ENCODE results near the gene CYB5R2.
A peak's percentile ranks its signal among the peaks of the same experiment; 100 is the strongest.
"Not testable (repeated sequence)": the region's sequence is repeated elsewhere in the genome, so short reads cannot be mapped to it uniquely, and the experiment has no call there.

CYB5R2 gene

DNA sequence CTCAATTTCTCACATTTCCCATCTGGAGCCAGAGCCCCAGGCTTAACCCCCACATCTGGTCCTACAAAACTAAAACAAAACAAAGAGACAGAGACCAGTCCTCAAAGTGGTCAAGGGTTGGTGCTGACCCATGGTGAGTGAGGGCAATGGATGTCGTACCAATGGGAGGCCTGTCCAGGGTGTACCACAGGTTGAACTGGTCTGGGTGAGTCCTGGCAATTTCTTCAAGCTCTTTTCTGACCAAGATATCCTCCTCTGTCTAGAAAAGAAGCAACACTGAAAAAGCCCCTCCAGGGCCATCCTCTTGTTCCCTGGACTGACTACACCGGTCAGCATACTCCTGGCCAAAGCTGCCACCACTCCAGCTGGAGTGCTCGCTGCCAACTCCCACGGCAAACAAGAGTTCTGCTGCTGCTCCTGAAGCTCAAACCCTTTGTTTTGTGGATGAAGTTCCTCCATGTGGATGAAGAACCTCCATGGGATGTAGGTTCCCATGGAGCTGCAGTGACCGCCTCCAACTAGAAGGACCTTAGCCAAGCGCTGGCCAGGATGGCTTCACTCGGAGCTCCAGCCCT, 6.9 kb downstream of the CYB5R2 start:
- H3K27ac ChIP-seq (ENCODE audit: low read length): no peak overlapping the region
- H3K4me2 ChIP-seq (ENCODE audit: low read length): no peak overlapping the region
- no peaks in the 10 kb centered on the region for H3K9me3 ChIP-seq (ENCODE audit: insufficient read depth, low read length)
- H3K36me3 ChIP-seq (replicated peaks; ENCODE audit: low read depth, low read length): peaks cover 62% of the 10 kb centered on the region
- no peaks in the 10 kb centered on the region for H3K27me3 ChIP-seq (ENCODE audit: low read depth, low read length)
- no peak for TF ChIP-seq EZH2phosphoT487 (IDR thresholded peaks at IDR 0.05; ENCODE audit: low read depth)
- TF ChIP-seq, protein P1, sequence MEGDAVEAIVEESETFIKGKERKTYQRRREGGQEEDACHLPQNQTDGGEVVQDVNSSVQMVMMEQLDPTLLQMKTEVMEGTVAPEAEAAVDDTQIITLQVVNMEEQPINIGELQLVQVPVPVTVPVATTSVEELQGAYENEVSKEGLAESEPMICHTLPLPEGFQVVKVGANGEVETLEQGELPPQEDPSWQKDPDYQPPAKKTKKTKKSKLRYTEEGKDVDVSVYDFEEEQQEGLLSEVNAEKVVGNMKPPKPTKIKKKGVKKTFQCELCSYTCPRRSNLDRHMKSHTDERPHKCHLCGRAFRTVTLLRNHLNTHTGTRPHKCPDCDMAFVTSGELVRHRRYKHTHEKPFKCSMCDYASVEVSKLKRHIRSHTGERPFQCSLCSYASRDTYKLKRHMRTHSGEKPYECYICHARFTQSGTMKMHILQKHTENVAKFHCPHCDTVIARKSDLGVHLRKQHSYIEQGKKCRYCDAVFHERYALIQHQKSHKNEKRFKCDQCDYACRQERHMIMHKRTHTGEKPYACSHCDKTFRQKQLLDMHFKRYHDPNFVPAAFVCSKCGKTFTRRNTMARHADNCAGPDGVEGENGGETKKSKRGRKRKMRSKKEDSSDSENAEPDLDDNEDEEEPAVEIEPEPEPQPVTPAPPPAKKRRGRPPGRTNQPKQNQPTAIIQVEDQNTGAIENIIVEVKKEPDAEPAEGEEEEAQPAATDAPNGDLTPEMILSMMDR (IDR thresholded peaks at IDR 0.05; ENCODE audit: low read depth, low read length): no peak
- H3K79me2 ChIP-seq (ENCODE audit: low read length): peaks cover 12% of the 10 kb centered on the region
- H2AFZ ChIP-seq (ENCODE audit: low read depth, low read length): no peak overlapping the region
- peaks cover 23% of the 10 kb centered on the region for H3K4me1 ChIP-seq (ENCODE audit: low read length)
- no peak overlapping the region for H3K4me3 ChIP-seq (ENCODE audit: low read length)
- H3K9ac ChIP-seq (ENCODE audit: low read length): no peak overlapping the region
- peaks cover 4% of the 10 kb centered on the region; the same call in 1 of the 2 replicates for H4K20me1 ChIP-seq (ENCODE audit: insufficient read depth, low read length)

DNA sequence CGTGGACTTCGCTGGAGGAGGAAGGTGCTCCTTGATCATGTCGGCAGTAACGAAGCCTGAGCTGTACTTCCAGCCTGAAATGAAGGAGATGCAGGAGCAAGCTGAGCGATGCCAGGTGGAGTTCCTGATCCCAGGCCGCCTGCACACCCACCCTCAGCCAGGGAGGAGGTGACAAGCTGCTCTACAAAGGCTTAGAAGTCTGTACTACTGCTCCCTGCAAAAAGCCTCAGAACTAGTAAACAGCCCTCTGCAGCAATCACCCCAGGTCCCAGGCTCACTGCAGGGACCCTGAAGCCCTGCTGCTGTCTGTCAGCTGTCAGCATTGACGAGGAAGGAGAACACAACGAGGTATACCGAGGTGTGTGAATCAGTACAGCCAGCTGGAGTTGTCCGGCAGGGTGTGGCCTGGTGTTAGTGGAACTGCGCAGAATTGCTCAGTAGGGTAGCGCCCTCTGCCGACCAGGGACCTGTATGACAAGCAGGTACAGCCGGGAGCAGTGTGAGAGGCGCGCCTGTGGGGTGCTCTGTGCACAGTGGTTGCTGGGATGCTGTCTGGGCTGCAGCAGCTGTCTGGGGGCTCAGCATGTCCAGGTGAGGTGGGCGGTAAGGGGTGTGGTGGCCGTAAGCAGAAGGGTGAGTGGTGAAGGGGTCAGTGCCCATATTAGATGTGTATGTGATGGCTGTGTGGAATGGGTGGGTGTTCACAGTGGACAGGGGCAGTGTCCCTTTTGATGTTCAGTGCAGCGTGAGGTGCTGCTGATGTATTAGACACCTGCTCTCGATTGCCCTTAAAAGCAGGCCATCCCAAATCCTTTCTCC, 7.6 kb downstream of the CYB5R2 start:
- peaks cover 5% of the 10 kb centered on the region; the same call in 1 of the 2 replicates for H3K79me2 ChIP-seq (ENCODE audit: low read length)
- H3K4me1 ChIP-seq (ENCODE audit: low read length): peaks cover 16% of the 10 kb centered on the region
- H3K4me3 ChIP-seq (ENCODE audit: low read length): no peak overlapping the region
- no peak overlapping the region for H3K9ac ChIP-seq (ENCODE audit: low read length)
- no peak overlapping the region for H3K27ac ChIP-seq (ENCODE audit: low read length)
- no peaks in the 10 kb centered on the region for H3K27me3 ChIP-seq (ENCODE audit: low read depth, low read length)
- peaks cover 58% of the 10 kb centered on the region for H3K36me3 ChIP-seq (replicated peaks; ENCODE audit: low read depth, low read length)
- TF ChIP-seq EZH2phosphoT487 (IDR thresholded peaks at IDR 0.05; ENCODE audit: low read depth): no peak
- TF ChIP-seq, protein P1 (IDR thresholded peaks at IDR 0.05; ENCODE audit: low read depth, low read length): peak; percentile 90
- H4K20me1 ChIP-seq (ENCODE audit: insufficient read depth, low read length): peaks cover 4% of the 10 kb centered on the region; the same call in 1 of the 2 replicates
- H3K4me2 ChIP-seq (ENCODE audit: low read length): no peak overlapping the region
- no peak overlapping the region for H2AFZ ChIP-seq (ENCODE audit: low read depth, low read length)
- H3K9me3 ChIP-seq (ENCODE audit: insufficient read depth, low read length): no peaks in the 10 kb centered on the region

DNA sequence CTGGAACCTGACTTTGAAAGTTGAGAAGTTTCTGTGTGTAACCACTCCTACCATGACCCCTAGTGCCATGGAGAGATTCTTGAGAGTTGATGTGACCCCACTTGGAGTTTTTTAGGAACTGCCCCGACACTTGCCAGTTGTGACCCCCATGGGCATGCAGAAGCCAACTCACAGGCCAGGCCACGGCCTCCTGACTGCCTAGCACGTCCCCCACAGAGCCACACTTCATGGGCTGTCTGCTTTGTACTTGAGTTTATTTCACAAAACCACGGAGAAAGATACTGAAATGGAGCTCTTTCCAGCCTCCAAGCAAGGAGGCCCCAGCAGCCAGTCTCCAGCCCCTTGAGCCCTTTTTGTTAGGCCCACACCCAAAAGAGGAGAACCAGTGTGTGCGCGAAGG, 8.4 kb downstream of the CYB5R2 start:
- peaks cover 4% of the 10 kb centered on the region; the same call in 1 of the 2 replicates for H4K20me1 ChIP-seq (ENCODE audit: insufficient read depth, low read length)
- no peak overlapping the region for H3K27ac ChIP-seq (ENCODE audit: low read length)
- H3K9me3 ChIP-seq (ENCODE audit: insufficient read depth, low read length): no peaks in the 10 kb centered on the region
- no peaks in the 10 kb centered on the region for H3K27me3 ChIP-seq (ENCODE audit: low read depth, low read length)
- no peak overlapping the region for H2AFZ ChIP-seq (ENCODE audit: low read depth, low read length)
- H3K4me2 ChIP-seq (ENCODE audit: low read length): no peak overlapping the region
- TF ChIP-seq, protein P1 (IDR thresholded peaks at IDR 0.05; ENCODE audit: low read depth, low read length): no peak
- no peak for TF ChIP-seq EZH2phosphoT487 (IDR thresholded peaks at IDR 0.05; ENCODE audit: low read depth)
- H3K4me3 ChIP-seq (ENCODE audit: low read length): no peak overlapping the region
- peaks cover 53% of the 10 kb centered on the region for H3K36me3 ChIP-seq (replicated peaks; ENCODE audit: low read depth, low read length)
- H3K4me1 ChIP-seq (ENCODE audit: low read length): peaks cover 11% of the 10 kb centered on the region; the same call in 1 of the 2 replicates
- H3K79me2 ChIP-seq (ENCODE audit: low read length): no peaks in the 10 kb centered on the region
- H3K9ac ChIP-seq (ENCODE audit: low read length): no peak overlapping the region

DNA sequence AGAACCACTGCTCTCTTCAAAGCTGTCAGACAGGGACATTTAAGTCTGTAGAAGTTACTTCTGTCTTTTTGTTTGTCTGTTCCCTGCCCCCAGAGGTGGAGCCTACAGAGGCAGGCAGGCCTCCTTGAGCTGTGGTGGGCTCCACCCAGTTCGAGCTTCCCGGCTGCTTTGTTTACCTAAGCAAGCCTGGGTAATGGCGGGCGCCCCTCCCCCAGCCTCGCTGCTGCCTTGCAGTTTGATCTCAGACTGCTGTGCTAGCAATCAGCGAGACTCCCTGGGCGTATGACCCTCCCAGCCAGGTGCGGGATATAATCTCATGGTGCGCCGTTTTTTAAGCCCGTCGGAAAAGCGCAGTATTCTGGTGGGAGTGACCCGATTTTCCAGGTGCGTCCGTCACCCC, 9.8 kb downstream of the CYB5R2 start:
- not testable (repeated sequence) for H3K9ac ChIP-seq (ENCODE audit: low read length); H3K4me2 ChIP-seq (ENCODE audit: low read length); H2AFZ ChIP-seq (ENCODE audit: low read depth, low read length); H4K20me1 ChIP-seq (ENCODE audit: insufficient read depth, low read length); H3K27ac ChIP-seq (ENCODE audit: low read length); H3K27me3 ChIP-seq (ENCODE audit: low read depth, low read length); H3K4me3 ChIP-seq (ENCODE audit: low read length); H3K9me3 ChIP-seq (ENCODE audit: insufficient read depth, low read length); H3K79me2 ChIP-seq (ENCODE audit: low read length)
- Histone ChIP-seq H3K4me1 (ENCODE audit: low read length) (peaks cover 11% of the 10 kb centered on the region; the same call in 1 of the 2 replicates), H3K36me3 (replicated peaks; ENCODE audit: low read depth, low read length) (peaks cover 40% of the 10 kb centered on the region)
